ENCODE data around the gene APLP2. TPM values are rescaled to one million over a fixed set of nuclear protein-coding genes. Genes with fewer than 3 reads are reported as not detected.
A peak's percentile ranks its signal among the peaks of the same experiment; 100 is the strongest.

Gene APLP2
- total and polyA plus RNA-seq, 3 donors from 2014 or later = 105 to 159 (median 130) TPM

DNA sequence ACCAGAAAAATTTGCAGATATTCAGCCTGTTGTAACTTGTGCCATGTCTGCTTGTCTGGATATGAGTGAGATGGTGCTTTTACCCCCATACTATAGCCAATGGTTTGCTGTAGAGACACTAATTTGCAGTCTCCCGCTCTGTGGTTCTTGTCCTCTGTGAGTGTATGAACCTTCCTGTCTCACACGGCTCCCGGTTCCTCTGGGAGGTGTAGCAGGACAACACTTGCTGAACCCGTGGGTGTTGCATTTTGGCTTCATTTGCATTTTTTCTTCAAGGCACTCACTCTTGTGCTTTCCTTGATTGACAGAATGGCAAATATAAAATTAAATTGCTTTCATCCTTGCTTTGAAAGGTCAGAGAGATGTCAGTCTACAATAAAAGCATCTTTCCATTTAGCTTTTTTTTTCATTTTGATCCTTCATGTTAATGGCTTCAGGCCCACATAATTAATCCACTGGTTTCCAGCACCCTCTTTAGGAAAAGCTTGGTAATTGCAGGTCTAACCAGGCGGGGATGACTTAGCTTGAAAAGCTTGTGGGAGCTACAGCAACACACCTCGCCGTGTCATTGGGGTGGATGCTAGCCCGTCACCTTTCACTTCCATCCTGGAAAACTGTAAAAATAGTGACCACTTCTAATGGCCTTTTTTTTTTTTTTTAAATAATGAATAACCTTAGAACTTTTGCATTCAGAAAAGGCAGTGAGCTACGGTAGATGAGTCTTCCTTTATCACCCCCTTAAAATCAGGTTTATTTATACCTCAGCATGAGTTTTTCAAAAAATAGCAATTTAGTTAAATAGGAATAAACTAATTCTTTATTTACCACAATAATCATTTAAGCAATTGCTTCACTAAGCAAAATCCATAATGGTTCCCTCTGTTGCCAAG is 62.5 kb downstream of the APLP2 start:
- Histone ChIP-seq H3K4me3 (no peak overlapping the region), H3K27ac (no peak overlapping the region), H3K27me3 (no peaks in the 10 kb centered on the region), H3K9me3 (no peaks in the 10 kb centered on the region), H3K36me3 (ENCODE audit: low read depth, missing control alignments) (no peaks in the 10 kb centered on the region), H3K4me1 (no peaks in the 10 kb centered on the region)
- intact Hi-C loops (cut with DNase I; ENCODE audit: low total_unique reads) = loop anchor here (5.0 kb wide), 1 partner anchor 210 kb away; no protein-coding TSS in a partner anchor
- DNase-seq = peak; percentile 39
- 77 to 85% methylated on average over 9 of the region's 9 CpGs for WGBS, 2 donors
- TF ChIP-seq CTCF (IDR thresholded peaks at IDR 0.05) (peak; percentile 51 to 71 (median 65)), POLR2A (IDR thresholded peaks at IDR 0.05) (no peak)

GRCh38 chr11:130133716-130134115 is 64.0 kb downstream of the APLP2 start:
- 76 to 90% methylated on average over 8 of the region's 8 CpGs for WGBS, 2 donors
- Histone ChIP-seq H3K4me3 (no peak overlapping the region), H3K27me3 (no peaks in the 10 kb centered on the region), H3K36me3 (ENCODE audit: low read depth, missing control alignments) (no peaks in the 10 kb centered on the region), H3K9me3 (no peaks in the 10 kb centered on the region), H3K27ac (no peak overlapping the region), H3K4me1 (no peaks in the 10 kb centered on the region)
- intact Hi-C loops (cut with DNase I; ENCODE audit: low total_unique reads) = loop anchor here (5.0 kb wide), 1 partner anchor 211 kb away; no protein-coding TSS in a partner anchor
- DNase-seq = no peak
- TF ChIP-seq CTCF (IDR thresholded peaks at IDR 0.05) (no peak), POLR2A (IDR thresholded peaks at IDR 0.05) (no peak)

DNA sequence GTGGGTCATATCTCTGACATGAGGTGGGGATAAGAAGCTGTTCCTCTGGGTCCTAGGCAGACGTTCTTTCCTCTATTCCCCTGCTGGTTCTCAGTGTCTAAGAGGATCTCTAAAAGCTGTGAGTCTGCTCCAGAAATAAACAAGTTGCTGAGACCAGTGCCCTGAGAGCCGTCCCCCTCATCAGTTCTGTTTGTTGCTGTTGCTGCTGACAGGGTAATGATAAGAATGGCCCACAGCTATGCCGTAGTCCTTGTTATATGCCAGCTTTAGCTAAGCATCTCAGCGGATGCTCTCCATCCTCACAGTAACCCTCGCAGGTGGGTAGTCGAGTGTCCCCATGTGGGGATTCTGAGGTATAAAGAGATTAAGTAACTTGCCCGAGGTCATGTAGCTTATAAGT is 66.4 kb downstream of the APLP2 start:
- TF ChIP-seq POLR2A (IDR thresholded peaks at IDR 0.05) (no peak), CTCF (IDR thresholded peaks at IDR 0.05) (no peak)
- 91% methylated on average over 7 of the region's 7 CpGs for WGBS, 2 donors
- Histone ChIP-seq H3K9me3 (no peaks in the 10 kb centered on the region), H3K4me3 (no peak overlapping the region), H3K27ac (no peak overlapping the region), H3K27me3 (no peaks in the 10 kb centered on the region), H3K36me3 (ENCODE audit: low read depth, missing control alignments) (no peaks in the 10 kb centered on the region), H3K4me1 (no peaks in the 10 kb centered on the region)
- intact Hi-C loops (cut with DNase I; ENCODE audit: low total_unique reads) = no loop called here
- DNase-seq = no peak

GRCh38 chr11:130137999-130138398 is 68.3 kb downstream of the APLP2 start:
- DNase-seq = no peak
- TF ChIP-seq POLR2A (IDR thresholded peaks at IDR 0.05) (no peak), CTCF (IDR thresholded peaks at IDR 0.05) (no peak)
- H3K36me3 ChIP-seq (ENCODE audit: low read depth, missing control alignments) = no peaks in the 10 kb centered on the region
- no peaks in the 10 kb centered on the region for H3K9me3 ChIP-seq
- intact Hi-C loops (cut with DNase I; ENCODE audit: low total_unique reads) = no loop called here
- H3K27ac ChIP-seq = no peak overlapping the region
- 94 to 97% methylated on average over 9 of the region's 9 CpGs for WGBS, 2 donors
- no peaks in the 10 kb centered on the region for H3K27me3 ChIP-seq
- H3K4me1 ChIP-seq = no peaks in the 10 kb centered on the region
- no peak overlapping the region for H3K4me3 ChIP-seq

Data from testis (tissue), 3 donors.